BJ (cell line): Measurements from ENCODE around the gene VSX1. TPM values are rescaled to one million over a fixed set of nuclear protein-coding genes. Genes with fewer than 3 reads are reported as not detected.

Experiments used
- CTCF ChIA-PET: fragments of 350-600 bp; formaldehyde crosslinking; extraction: SDS; loops from one replicate; lab custom pipeline; 2021; ENCODE audit warnings: antibody characterized with exemption, inconsistent platforms; lab: Yijun Ruan, JAX
- POLR2A ChIA-PET: fragments of 300-600 bp; sonication (Branson Sonifier 250); formaldehyde crosslinking; extraction: SDS; loops from one replicate; lab custom pipeline; 2021; ENCODE audit warnings: antibody characterized with exemption; lab: Charles Lee
- DNase-seq: peaks from one replicate; pipeline ENCODE4 v3.0.0-alpha.2; 2011; ENCODE audit warnings: low read depth
- H3K27me3 ChIP-seq: 2 replicates; pipeline ENCODE4 v1.6.0; 2011; ENCODE audit warnings: low read length; ENCODE audit not compliant: control insufficient read depth, insufficient read depth
- H3K36me3 ChIP-seq: 2 replicates; pipeline ENCODE4 v1.5.1; 2011; ENCODE audit warnings: low read length; ENCODE audit not compliant: control insufficient read depth, insufficient read depth
- H3K4me3 ChIP-seq: 2 replicates; pipeline ENCODE4 v1.5.1; 2011; ENCODE audit warnings: low read depth, mild to moderate bottlenecking, control low read depth, low read length
- polyA plus RNA-seq: library from polyadenylated mRNA; depleted of rRNA; stranded (reverse); fragments of >200 nt; gene quantifications from 2 replicates; pipeline ENCODE4 v1.2.3, GENCODE V29; 2011
- TF ChIP-seq, protein P1 (sequence below): IDR thresholded peaks from 2 replicates; pipeline ENCODE4 v1.5.1; 2011; ENCODE audit warnings: low read depth, mild to moderate bottlenecking, control low read depth, inconsistent platforms, low read length, moderate library complexity; ENCODE audit not compliant: insufficient read depth

The VSX1 gene
- polyA plus RNA-seq, 1 experiment = not detected

DNA sequence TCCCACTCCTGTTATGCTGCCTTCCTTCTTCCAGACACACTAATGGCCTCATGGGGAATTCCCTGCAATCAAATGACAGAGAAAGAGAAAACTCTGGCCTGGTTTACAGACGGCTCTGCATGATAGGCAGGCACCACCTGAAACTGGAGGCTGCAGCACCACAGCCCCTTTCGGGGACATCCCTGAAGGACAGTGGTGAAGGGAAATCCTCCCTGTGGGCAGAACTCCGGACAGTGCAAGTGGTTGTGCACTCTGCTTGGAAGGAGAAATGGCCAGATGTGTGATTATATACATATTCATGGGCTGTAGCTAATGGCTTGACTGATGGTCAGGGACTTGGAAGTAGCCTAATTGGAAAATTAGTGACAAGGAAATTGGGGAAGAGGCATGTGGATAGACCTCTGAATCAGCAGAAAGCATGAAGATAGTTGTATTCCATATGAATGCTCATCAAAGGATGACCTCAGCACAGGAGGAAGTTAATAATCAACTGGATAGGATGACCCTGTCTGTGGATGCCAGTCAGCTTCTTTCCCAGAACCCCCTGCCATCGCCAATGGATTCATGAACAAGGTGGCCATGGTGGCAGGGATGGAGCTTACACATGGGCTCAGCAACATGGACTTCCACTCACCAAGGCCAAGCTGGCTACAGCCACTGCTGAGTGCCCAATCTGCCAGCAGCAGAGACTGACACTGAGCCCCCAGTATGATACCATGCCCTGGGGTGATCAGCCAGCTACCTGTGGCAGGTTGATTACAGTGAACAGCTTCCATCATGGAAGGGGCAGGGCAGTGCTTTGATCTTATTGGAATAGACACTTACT, 44.5 kb upstream of the VSX1 start:
- Histone ChIP-seq H3K36me3 (no peaks in the 10 kb centered on the region), H3K27me3 (no peaks in the 10 kb centered on the region), H3K4me3 (no peak overlapping the region)
- POLR2A ChIA-PET = no interaction called here
- DNase-seq = no peak
- CTCF ChIA-PET = no interaction called here
- TF ChIP-seq, protein P1, sequence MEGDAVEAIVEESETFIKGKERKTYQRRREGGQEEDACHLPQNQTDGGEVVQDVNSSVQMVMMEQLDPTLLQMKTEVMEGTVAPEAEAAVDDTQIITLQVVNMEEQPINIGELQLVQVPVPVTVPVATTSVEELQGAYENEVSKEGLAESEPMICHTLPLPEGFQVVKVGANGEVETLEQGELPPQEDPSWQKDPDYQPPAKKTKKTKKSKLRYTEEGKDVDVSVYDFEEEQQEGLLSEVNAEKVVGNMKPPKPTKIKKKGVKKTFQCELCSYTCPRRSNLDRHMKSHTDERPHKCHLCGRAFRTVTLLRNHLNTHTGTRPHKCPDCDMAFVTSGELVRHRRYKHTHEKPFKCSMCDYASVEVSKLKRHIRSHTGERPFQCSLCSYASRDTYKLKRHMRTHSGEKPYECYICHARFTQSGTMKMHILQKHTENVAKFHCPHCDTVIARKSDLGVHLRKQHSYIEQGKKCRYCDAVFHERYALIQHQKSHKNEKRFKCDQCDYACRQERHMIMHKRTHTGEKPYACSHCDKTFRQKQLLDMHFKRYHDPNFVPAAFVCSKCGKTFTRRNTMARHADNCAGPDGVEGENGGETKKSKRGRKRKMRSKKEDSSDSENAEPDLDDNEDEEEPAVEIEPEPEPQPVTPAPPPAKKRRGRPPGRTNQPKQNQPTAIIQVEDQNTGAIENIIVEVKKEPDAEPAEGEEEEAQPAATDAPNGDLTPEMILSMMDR = no peak

DNA sequence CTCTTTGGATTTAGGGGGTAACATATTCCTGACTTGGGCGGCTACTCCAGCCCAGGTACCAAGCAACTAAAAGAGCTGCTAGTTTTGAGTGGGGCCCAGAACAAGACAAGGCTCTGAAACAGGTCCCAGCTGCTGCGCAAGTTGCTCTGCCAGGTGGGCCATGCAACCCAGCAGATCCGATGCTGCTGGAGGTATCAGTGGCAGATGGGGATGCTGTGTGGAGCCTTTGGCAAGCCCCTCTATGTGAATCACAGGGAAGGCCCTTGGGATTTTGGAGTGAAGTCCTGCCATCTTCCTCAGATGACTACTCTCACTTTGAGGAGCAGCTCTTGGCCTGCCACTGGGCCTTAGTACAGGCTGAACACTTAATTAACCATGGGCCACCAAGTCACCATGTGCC, 43.7 kb upstream of the VSX1 start:
- TF ChIP-seq, protein P1 = no peak
- POLR2A ChIA-PET = no interaction called here
- H3K4me3 ChIP-seq = no peak overlapping the region
- DNase-seq = no peak
- CTCF ChIA-PET = no interaction called here
- H3K27me3 ChIP-seq = no peaks in the 10 kb centered on the region
- H3K36me3 ChIP-seq = no peaks in the 10 kb centered on the region

DNA sequence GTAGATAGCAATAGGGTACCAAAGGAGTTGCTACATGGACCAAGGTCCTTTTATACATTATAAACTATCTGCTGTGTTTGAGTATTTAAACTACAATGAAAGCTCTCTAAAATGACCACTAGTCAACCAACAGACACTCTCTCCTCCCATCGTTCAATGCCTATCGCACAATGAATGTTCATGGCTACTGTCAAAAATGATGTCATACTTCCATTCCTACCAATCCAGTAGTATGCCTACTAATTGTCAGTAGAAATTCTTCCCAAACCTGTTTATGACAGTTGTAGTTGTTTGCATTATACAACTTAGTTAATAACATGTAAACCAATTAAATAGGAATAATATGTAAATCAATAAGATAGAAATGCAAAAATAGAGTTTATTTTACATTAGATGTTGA, 39.0 kb upstream of the VSX1 start:
- no peak overlapping the region for H3K4me3 ChIP-seq
- peaks cover 21% of the 10 kb centered on the region for H3K27me3 ChIP-seq
- CTCF ChIA-PET = no interaction called here
- TF ChIP-seq, protein P1 = no peak
- no peak for DNase-seq
- no peaks in the 10 kb centered on the region for H3K36me3 ChIP-seq
- POLR2A ChIA-PET = no interaction called here

DNA sequence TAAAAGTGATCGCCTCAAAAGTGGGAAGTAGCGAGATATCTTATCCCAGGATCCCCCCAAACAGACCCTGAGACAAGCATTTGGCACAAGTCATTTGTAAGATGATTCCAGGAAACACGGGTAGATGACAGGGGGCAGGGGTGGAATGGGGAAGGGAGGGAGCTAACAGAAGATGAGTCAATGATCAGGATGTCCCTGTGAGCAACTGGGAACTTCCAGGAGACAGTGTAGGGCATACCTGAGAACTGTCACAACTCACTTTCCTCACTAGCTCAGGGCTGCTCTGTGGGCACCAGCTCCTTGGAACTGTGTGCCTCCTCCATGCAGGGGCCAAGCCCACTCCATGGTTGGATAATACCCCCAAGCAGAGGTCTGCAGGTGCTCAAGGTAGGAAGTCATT, 38.5 kb upstream of the VSX1 start:
- no peak overlapping the region for H3K4me3 ChIP-seq
- POLR2A ChIA-PET = no interaction called here
- no peak for DNase-seq
- CTCF ChIA-PET = no interaction called here
- peaks cover 21% of the 10 kb centered on the region for H3K27me3 ChIP-seq
- TF ChIP-seq, protein P1 = no peak
- H3K36me3 ChIP-seq = no peaks in the 10 kb centered on the region

DNA sequence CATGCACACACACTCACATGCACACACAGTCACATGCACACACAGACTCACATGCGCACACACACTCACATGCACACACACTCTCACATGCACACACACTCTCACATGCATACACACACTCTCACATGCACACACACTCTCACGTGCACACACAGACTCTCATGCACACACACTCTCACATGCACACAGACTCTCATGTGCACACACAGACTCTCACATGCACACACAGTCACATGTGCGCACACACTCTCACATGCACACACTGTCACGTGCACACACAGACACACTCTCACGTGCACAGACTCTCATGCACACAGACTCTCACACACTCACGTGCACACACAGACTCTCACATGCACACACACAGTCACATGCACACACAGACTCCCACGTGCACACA, 36.6 kb upstream of the VSX1 start:
- CTCF ChIA-PET = no interaction called here
- POLR2A ChIA-PET = no interaction called here

More for the DNA sequence above, 36.6 kb upstream of the VSX1 start:
- Histone ChIP-seq H3K4me3 (no peak overlapping the region), H3K27me3 (peaks cover 23% of the 10 kb centered on the region), H3K36me3 (no peaks in the 10 kb centered on the region)
- TF ChIP-seq, protein P1 = no peak
- no peak for DNase-seq
